Measurements from ENCODE around the gene SGPP2. TPM values are rescaled to one million over a fixed set of nuclear protein-coding genes. Genes with fewer than 3 reads are reported as not detected.

Gene SGPP2
- total and polyA plus RNA-seq, 10 donors: 0.13 to 3.1 (median 1.9) TPM

- no peak for TF ChIP-seq POLR2A (IDR thresholded peaks at IDR 0.05)
- TF ChIP-seq CTCF (IDR thresholded peaks at IDR 0.05 in 8 of 11, conservative IDR thresholded peaks at IDR 0.05 in 3 of 11): no peak
- TF ChIP-seq POLR2AphosphoS5 (IDR thresholded peaks at IDR 0.05): no peak
- H3K36me3 ChIP-seq: no peaks in the 10 kb centered on the region
- no peaks in the 10 kb centered on the region for H3K9me3 ChIP-seq
- peaks cover 0 to 34% (median 22%) of the 10 kb centered on the region in 6 donors for H3K4me1 ChIP-seq
- H3K27ac ChIP-seq: no peak overlapping the region
- peak overlapping the region in 1 of 8 donors; percentile 78 for H3K4me3 ChIP-seq
- DNase-seq: no peak
- peaks cover 0 to 62% (median 27%) of the 10 kb centered on the region in 7 donors for H3K27me3 ChIP-seq (replicated peaks in 1 of 7)
- intact Hi-C loops (cut with DNase I; ENCODE audit: low total_unique reads): no loop called here
- 44 to 65% (median 61%) methylated on average over 3 of the region's 3 CpGs for WGBS, 5 donors
Observed at GRCh38 chr2:222423186-222423585, 1.2 kb upstream of the SGPP2 start.

- Histone ChIP-seq H3K36me3 (no peaks in the 10 kb centered on the region), H3K4me1 (peaks cover 0 to 34% (median 22%) of the 10 kb centered on the region in 6 donors), H3K27ac (peak overlapping the region in 3 of 8 donors; percentile 40 to 57 (median 55)), H3K27me3 (replicated peaks in 1 of 7) (peaks cover 0 to 62% (median 27%) of the 10 kb centered on the region in 7 donors), H3K9me3 (no peaks in the 10 kb centered on the region), H3K4me3 (peak overlapping the region; percentile 16 to 78 (median 51))
- no peak for DNase-seq
- intact Hi-C loops (cut with DNase I; ENCODE audit: low total_unique reads): no loop called here
- TF ChIP-seq POLR2A (IDR thresholded peaks at IDR 0.05) (no peak), CTCF (IDR thresholded peaks at IDR 0.05 in 8 of 11, conservative IDR thresholded peaks at IDR 0.05 in 3 of 11) (no peak), POLR2AphosphoS5 (IDR thresholded peaks at IDR 0.05) (no peak)
- WGBS, 5 donors: 8 to 27% (median 17%) methylated on average over 20 to 23 of the region's 23 CpGs
Observed at GRCh38 chr2:222423632-222424275, 589 bp upstream of the SGPP2 start.

GRCh38 chr2:222424729-222425671, 657 bp downstream of the SGPP2 start:
- H3K9me3 ChIP-seq: no peaks in the 10 kb centered on the region
- peak overlapping the region in 4 of 8 donors; percentile 15 to 57 (median 48) for H3K27ac ChIP-seq
- DNase-seq: peak; percentile 79
- 5 to 10% (median 6%) methylated on average over 34 to 74 of the region's 74 CpGs for WGBS, 5 donors
- peak overlapping the region; percentile 31 to 78 (median 51) for H3K4me3 ChIP-seq
- TF ChIP-seq POLR2A (IDR thresholded peaks at IDR 0.05) (no peak), CTCF (IDR thresholded peaks at IDR 0.05 in 8 of 11, conservative IDR thresholded peaks at IDR 0.05 in 3 of 11) (no peak), POLR2AphosphoS5 (IDR thresholded peaks at IDR 0.05) (no peak)
- peaks cover 0 to 34% (median 22%) of the 10 kb centered on the region in 6 donors for H3K4me1 ChIP-seq
- H3K27me3 ChIP-seq (replicated peaks in 1 of 7): peaks cover 0 to 62% (median 27%) of the 10 kb centered on the region in 7 donors
- no peaks in the 10 kb centered on the region for H3K36me3 ChIP-seq
- intact Hi-C loops (cut with DNase I; ENCODE audit: low total_unique reads): no loop called here
